ENCODE results near the gene GRB14.

GRCh38 chr2:164617466-164617865 is 3.8 kb downstream of the GRB14 start:
- no peak for TF ChIP-seq CTCF (conservative IDR thresholded peaks at IDR 0.05 in 1 of 2, IDR thresholded peaks at IDR 0.05 in 1 of 2; ENCODE audit: low read depth in 1 of 2, low read length in 2 of 2)
- no peak for TF ChIP-seq EZH2 (IDR thresholded peaks at IDR 0.05; ENCODE audit: low read length, missing control alignments)
